Measurements from ENCODE around the gene WDR17.

- no peak for TF ChIP-seq EP300 (IDR thresholded peaks at IDR 0.05; ENCODE audit: borderline replicate concordance)
- no peak for TF ChIP-seq REST (IDR thresholded peaks at IDR 0.05; ENCODE audit: low read depth)
- no peak for TF ChIP-seq EGR1 (IDR thresholded peaks at IDR 0.05)
- TF ChIP-seq NFIC (IDR thresholded peaks at IDR 0.05) = no peak
- TF ChIP-seq MAX (IDR thresholded peaks at IDR 0.05) = no peak
- TF ChIP-seq TAF1 (IDR thresholded peaks at IDR 0.05; ENCODE audit: low read depth) = no peak
- TF ChIP-seq TEAD4 (IDR thresholded peaks at IDR 0.05) = no peak
- no peak for TF ChIP-seq RAD21 (IDR thresholded peaks at IDR 0.05; ENCODE audit: low read depth)
- no peak for TF ChIP-seq YY1 (IDR thresholded peaks at IDR 0.05; ENCODE audit: low read depth)
- no peak for TF ChIP-seq CEBPB (IDR thresholded peaks at IDR 0.05)
- TF ChIP-seq TCF12 (IDR thresholded peaks at IDR 0.05; ENCODE audit: low read depth) = no peak
These were observed 127.5 kb downstream of the WDR17 start for GRCh38 chr4:176193126-176193525.

Measured in Ishikawa (cell line).